ENCODE measurements around the gene UCP3. TPM values are rescaled to one million over a fixed set of nuclear protein-coding genes. Genes with fewer than 3 reads are reported as not detected.
A peak's percentile ranks its signal among the peaks of the same experiment; 100 is the strongest.

Gene UCP3
- total and polyA plus RNA-seq, 10 of the 15 experiments (the other 5 are each of a cell fraction or from before 2014, with no cell fraction given), result 0.02 to 1.9 (median 0.94) TPM

GRCh38 chr11:73965076-73965763, 43.7 kb downstream of the UCP3 start (continued):
- TF ChIP-seq, protein P1, sequence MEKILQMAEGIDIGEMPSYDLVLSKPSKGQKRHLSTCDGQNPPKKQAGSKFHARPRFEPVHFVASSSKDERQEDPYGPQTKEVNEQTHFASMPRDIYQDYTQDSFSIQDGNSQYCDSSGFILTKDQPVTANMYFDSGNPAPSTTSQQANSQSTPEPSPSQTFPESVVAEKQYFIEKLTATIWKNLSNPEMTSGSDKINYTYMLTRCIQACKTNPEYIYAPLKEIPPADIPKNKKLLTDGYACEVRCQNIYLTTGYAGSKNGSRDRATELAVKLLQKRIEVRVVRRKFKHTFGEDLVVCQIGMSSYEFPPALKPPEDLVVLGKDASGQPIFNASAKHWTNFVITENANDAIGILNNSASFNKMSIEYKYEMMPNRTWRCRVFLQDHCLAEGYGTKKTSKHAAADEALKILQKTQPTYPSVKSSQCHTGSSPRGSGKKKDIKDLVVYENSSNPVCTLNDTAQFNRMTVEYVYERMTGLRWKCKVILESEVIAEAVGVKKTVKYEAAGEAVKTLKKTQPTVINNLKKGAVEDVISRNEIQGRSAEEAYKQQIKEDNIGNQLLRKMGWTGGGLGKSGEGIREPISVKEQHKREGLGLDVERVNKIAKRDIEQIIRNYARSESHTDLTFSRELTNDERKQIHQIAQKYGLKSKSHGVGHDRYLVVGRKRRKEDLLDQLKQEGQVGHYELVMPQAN (conservative IDR thresholded peaks at IDR 0.05), result no peak
- no peak for TF ChIP-seq YY1 (IDR thresholded peaks at IDR 0.05; ENCODE audit: low read depth, low read length)
- TF ChIP-seq WRNIP1 (IDR thresholded peaks at IDR 0.05; ENCODE audit: borderline replicate concordance, low read depth, low read length), result no peak
- no peak for TF ChIP-seq NRF1 (conservative IDR thresholded peaks at IDR 0.05; ENCODE audit: low read depth, low read length)
- TF ChIP-seq JUND (IDR thresholded peaks at IDR 0.05; ENCODE audit: low read depth, low read length), result no peak
- no peak for TF ChIP-seq HCFC1 (IDR thresholded peaks at IDR 0.05; ENCODE audit: low read length)

DNA sequence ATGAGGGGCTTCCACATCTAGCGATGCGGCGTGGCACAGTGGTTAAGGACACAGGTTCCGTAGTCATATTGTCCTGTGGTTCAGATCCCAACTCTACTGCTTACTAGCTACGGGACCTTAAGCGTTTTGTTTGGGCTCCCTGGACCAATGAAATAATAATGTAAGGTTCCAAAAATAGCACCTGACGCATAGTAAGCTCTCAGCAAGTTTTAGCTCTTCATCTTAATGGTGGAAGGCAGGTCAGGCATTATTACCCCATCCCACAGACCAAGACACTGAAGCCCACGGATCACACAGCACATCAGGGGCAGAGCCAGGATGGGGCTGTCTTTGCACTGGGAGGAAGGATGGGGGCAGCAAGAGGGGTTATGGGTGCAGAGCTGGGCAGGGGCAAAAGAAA, 45.0 kb downstream of the UCP3 start:
- RAD21 ChIA-PET (ENCODE audit: unreplicated experiment), result interaction anchor here (0.6 to 2.0 kb wide), 18 partner anchors 9 to 488 kb away, joined by 3 to 24 read pairs (median 4); partner anchors contain the start of genes C2CD3, DNAJB13, PPME1 and UCP2
- Histone ChIP-seq H3K27me3 (replicated peaks in 1 of 2; ENCODE audit: control insufficient read depth in 2 of 2, insufficient read depth in 2 of 2, low read length in 1 of 2) (no peaks in the 10 kb centered on the region), H3K4me2 (ENCODE audit: control insufficient read depth, insufficient read depth) (no peak overlapping the region), H3K9ac (ENCODE audit: control insufficient read depth, insufficient read depth, low read length) (no peak overlapping the region), H3K36me3 (ENCODE audit: control insufficient read depth in 2 of 2, insufficient read depth in 2 of 2, low read length in 1 of 2) (no peaks in the 10 kb centered on the region), H3K79me2 (ENCODE audit: control insufficient read depth, insufficient read depth, low read length) (no peaks in the 10 kb centered on the region), H2AFZ (ENCODE audit: control insufficient read depth, low read depth, low read length) (no peak overlapping the region), H3K9me3 (replicated peaks; ENCODE audit: control insufficient read depth, insufficient read depth, low read length) (no peaks in the 10 kb centered on the region), H3K4me1 (ENCODE audit: control insufficient read depth, insufficient read depth, low read length) (no peaks in the 10 kb centered on the region), H3K4me3 (no peak overlapping the region), H3K27ac (ENCODE audit: control insufficient read depth, insufficient read depth) (no peak overlapping the region), H4K20me1 (ENCODE audit: control insufficient read depth, insufficient read depth) (no peaks in the 10 kb centered on the region; the same call in 1 of the 2 replicates)
- in situ Hi-C loops (cut with MboI), result no loop called here
- WGBS (ENCODE audit: insufficient coverage, insufficient replicate concordance, low lambda C conversion rate, missing lambda C conversion rate), result 51% methylated on average over 8 of the region's 8 CpGs
- no peak for FAIRE-seq
- no TSS peak for BruUV-seq (replicated peaks)
- intact Hi-C loops (cut with micrococcal nuclease; ENCODE audit: unreplicated experiment), result loop anchor here (1.0 to 10.0 kb wide), 6 partner anchors 68 to 483 kb away; partner anchors contain the start of genes C2CD3 and PPME1
- ATAC-seq, result peak; percentile 18
- POLR2A ChIA-PET, result interaction anchor here (0.6 to 2.0 kb wide), 3 partner anchors 16 to 822 kb away, joined by 3 to 8 read pairs (median 6); partner anchors contain the start of gene FCHSD2
- no peak for TF ChIP-seq SIX5 (IDR thresholded peaks at IDR 0.05; ENCODE audit: low read depth, low read length, severe bottlenecking)
- TF ChIP-seq NFXL1 (IDR thresholded peaks at IDR 0.05; ENCODE audit: borderline replicate concordance), result no peak
- no peak for TF ChIP-seq SMAD5 (IDR thresholded peaks at IDR 0.05; ENCODE audit: low read depth)
- TF ChIP-seq GABPA (IDR thresholded peaks at IDR 0.05; ENCODE audit: low read depth), result no peak
- TF ChIP-seq, protein P2, sequence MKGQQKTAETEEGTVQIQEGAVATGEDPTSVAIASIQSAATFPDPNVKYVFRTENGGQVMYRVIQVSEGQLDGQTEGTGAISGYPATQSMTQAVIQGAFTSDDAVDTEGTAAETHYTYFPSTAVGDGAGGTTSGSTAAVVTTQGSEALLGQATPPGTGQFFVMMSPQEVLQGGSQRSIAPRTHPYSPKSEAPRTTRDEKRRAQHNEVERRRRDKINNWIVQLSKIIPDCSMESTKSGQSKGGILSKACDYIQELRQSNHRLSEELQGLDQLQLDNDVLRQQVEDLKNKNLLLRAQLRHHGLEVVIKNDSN (IDR thresholded peaks at IDR 0.05; ENCODE audit: borderline replicate concordance, extremely low read length, insufficient read depth, low read depth, low read length), result no peak
- TF ChIP-seq SUZ12 (IDR thresholded peaks at IDR 0.05; ENCODE audit: unreplicated experiment), result no peak
- TF ChIP-seq, protein P3, sequence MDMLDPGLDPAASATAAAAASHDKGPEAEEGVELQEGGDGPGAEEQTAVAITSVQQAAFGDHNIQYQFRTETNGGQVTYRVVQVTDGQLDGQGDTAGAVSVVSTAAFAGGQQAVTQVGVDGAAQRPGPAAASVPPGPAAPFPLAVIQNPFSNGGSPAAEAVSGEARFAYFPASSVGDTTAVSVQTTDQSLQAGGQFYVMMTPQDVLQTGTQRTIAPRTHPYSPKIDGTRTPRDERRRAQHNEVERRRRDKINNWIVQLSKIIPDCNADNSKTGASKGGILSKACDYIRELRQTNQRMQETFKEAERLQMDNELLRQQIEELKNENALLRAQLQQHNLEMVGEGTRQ (IDR thresholded peaks at IDR 0.05; ENCODE audit: borderline replicate concordance, low read depth, low read length), result no peak
- TF ChIP-seq NFYA (IDR thresholded peaks at IDR 0.05; ENCODE audit: borderline replicate concordance, low read depth, low read length), result no peak
- no peak for TF ChIP-seq JUNB (IDR thresholded peaks at IDR 0.05)
- SMC1A ChIA-PET (ENCODE audit: uncharacterized antibody, unreplicated experiment), result interaction anchor here (0.7 to 3.6 kb wide), 25 partner anchors 8 to 485 kb away, joined by 3 to 23 read pairs (median 4); partner anchors contain the start of genes DNAJB13, UCP2 and UCP3
- CTCF ChIA-PET, result interaction anchor here (0.6 to 5.6 kb wide), 35 partner anchors 9 to 711 kb away, joined by 3 to 48 read pairs (median 4); partner anchors contain the start of genes C2CD3, DNAJB13 and PPME1
- no peak for DNase-seq (ENCODE audit: low read depth, low spot score)

Data from GM12878 (cell line).